ENCODE measurements around the gene BTBD2.

BTBD2 gene

GRCh38 chr19:2047449-2048103, 32.1 kb upstream of the BTBD2 start:
- H3K4me3 ChIP-seq (ENCODE audit: low read depth, low read length), result no peak overlapping the region
- no peak overlapping the region for H3K9ac ChIP-seq
- H3K79me2 ChIP-seq, result peaks cover 36% of the 10 kb centered on the region
- H2AFZ ChIP-seq, result no peak overlapping the region
- no peaks in the 10 kb centered on the region for H3K9me3 ChIP-seq (ENCODE audit: control insufficient read depth, low read length)
- no peaks in the 10 kb centered on the region for H3K27me3 ChIP-seq (ENCODE audit: control insufficient read depth, insufficient read depth, low read length)
- H3K4me1 ChIP-seq, result peaks cover 34% of the 10 kb centered on the region
- no peak for TF ChIP-seq CTCF (IDR thresholded peaks at IDR 0.05)
- H3K4me2 ChIP-seq (ENCODE audit: low read length), result peak overlapping the region; percentile 99
- H3K27ac ChIP-seq, result no peak overlapping the region
- H3K36me3 ChIP-seq (ENCODE audit: control insufficient read depth, insufficient read depth, low read length), result no peaks in the 10 kb centered on the region

- Histone ChIP-seq H3K9ac (no peak overlapping the region), H3K4me1 (peaks cover 38% of the 10 kb centered on the region), H3K4me2 (ENCODE audit: low read length) (no peak overlapping the region), H3K79me2 (peaks cover 36% of the 10 kb centered on the region), H3K36me3 (ENCODE audit: control insufficient read depth, insufficient read depth, low read length) (no peaks in the 10 kb centered on the region), H3K27ac (no peak overlapping the region), H3K9me3 (ENCODE audit: control insufficient read depth, low read length) (no peaks in the 10 kb centered on the region), H3K27me3 (ENCODE audit: control insufficient read depth, insufficient read depth, low read length) (no peaks in the 10 kb centered on the region), H3K4me3 (ENCODE audit: low read depth, low read length) (no peak overlapping the region), H2AFZ (no peak overlapping the region)
- no peak for TF ChIP-seq CTCF (IDR thresholded peaks at IDR 0.05)
Measured at GRCh38 chr19:2047076-2047448, 31.5 kb upstream of the BTBD2 start.

GRCh38 chr19:2046046-2046907, 30.8 kb upstream of the BTBD2 start:
- peaks cover 37% of the 10 kb centered on the region for H3K4me1 ChIP-seq
- no peak overlapping the region for H3K4me2 ChIP-seq (ENCODE audit: low read length)
- H3K79me2 ChIP-seq, result peaks cover 40% of the 10 kb centered on the region
- no peaks in the 10 kb centered on the region for H3K36me3 ChIP-seq (ENCODE audit: control insufficient read depth, insufficient read depth, low read length)
- H3K9ac ChIP-seq, result no peak overlapping the region
- H2AFZ ChIP-seq, result no peak overlapping the region
- H3K9me3 ChIP-seq (ENCODE audit: control insufficient read depth, low read length), result no peaks in the 10 kb centered on the region
- no peak overlapping the region for H3K4me3 ChIP-seq (ENCODE audit: low read depth, low read length)
- no peak overlapping the region for H3K27ac ChIP-seq
- TF ChIP-seq CTCF (IDR thresholded peaks at IDR 0.05), result no peak
- no peaks in the 10 kb centered on the region for H3K27me3 ChIP-seq (ENCODE audit: control insufficient read depth, insufficient read depth, low read length)

- Histone ChIP-seq H3K4me1 (peaks cover 44% of the 10 kb centered on the region), H3K27me3 (ENCODE audit: control insufficient read depth, insufficient read depth, low read length) (no peaks in the 10 kb centered on the region), H3K4me2 (ENCODE audit: low read length) (no peak overlapping the region), H3K79me2 (peaks cover 42% of the 10 kb centered on the region), H3K36me3 (ENCODE audit: control insufficient read depth, insufficient read depth, low read length) (no peaks in the 10 kb centered on the region), H3K4me3 (ENCODE audit: low read depth, low read length) (no peak overlapping the region), H2AFZ (no peak overlapping the region), H3K27ac (no peak overlapping the region), H3K9ac (no peak overlapping the region), H3K9me3 (ENCODE audit: control insufficient read depth, low read length) (no peaks in the 10 kb centered on the region)
- TF ChIP-seq CTCF (IDR thresholded peaks at IDR 0.05), result no peak
Measured at GRCh38 chr19:2045501-2046045, 30.1 kb upstream of the BTBD2 start.
